AG04449 (cell line): ENCODE measurements around the gene RASL10A.

ENCODE experiments used
- CTCF ChIA-PET: fragments of 350-600 bp; formaldehyde crosslinking; extraction: SDS; loops from one replicate; lab custom pipeline; 2021; ENCODE audit warnings: antibody characterized with exemption; lab: Yijun Ruan, JAX
- POLR2A ChIA-PET: fragments of 400-600, 350-600 bp; formaldehyde crosslinking; extraction: SDS; loops from one replicate; lab custom pipeline; 2020; ENCODE audit warnings: antibody characterized with exemption, inconsistent platforms; lab: Yijun Ruan, JAX
- DNase-seq: peaks from one replicate; pipeline ENCODE4 v3.0.0-alpha.2; 2010; ENCODE audit warnings: low read depth, low spot score
- H3K4me3 ChIP-seq: 2 replicates; pipeline ENCODE4 v1.5.1; 2011; ENCODE audit warnings: low read depth, mild to moderate bottlenecking, control low read depth, low read length
- CTCF ChIP-seq: IDR thresholded peaks from one replicate; pipeline ENCODE4 v1.5.1; 2011; ENCODE audit warnings: mild to moderate bottlenecking, moderate library complexity, low read length, control low read depth, inconsistent platforms; ENCODE audit not compliant: insufficient read depth; ENCODE audit errors: missing control alignments

RASL10A gene

DNA sequence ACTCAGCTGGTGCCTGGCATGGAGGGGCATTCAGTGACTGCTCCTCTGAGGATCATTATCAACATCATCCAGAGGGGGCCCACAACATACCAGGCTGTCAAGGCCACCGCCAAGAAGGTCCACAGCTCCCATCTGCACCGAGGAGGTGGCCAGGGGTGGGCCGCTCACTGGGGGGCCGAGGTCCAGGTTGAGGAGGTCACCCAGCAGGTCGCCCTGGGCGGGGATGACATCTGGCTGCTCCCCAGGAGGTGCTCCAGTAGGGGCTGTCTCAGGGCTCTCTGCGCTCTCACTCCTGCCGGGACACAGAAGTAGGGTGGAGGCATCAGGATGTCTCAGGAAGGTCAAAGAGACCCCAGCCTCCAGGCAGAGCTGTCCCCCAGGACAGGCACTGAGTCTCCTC lies 25.1 kb upstream of the RASL10A start:
- no peak overlapping the region for H3K4me3 ChIP-seq
- no peak for TF ChIP-seq CTCF
- POLR2A ChIA-PET, result no interaction called here
- no peak for DNase-seq
- CTCF ChIA-PET, result no interaction called here

DNA sequence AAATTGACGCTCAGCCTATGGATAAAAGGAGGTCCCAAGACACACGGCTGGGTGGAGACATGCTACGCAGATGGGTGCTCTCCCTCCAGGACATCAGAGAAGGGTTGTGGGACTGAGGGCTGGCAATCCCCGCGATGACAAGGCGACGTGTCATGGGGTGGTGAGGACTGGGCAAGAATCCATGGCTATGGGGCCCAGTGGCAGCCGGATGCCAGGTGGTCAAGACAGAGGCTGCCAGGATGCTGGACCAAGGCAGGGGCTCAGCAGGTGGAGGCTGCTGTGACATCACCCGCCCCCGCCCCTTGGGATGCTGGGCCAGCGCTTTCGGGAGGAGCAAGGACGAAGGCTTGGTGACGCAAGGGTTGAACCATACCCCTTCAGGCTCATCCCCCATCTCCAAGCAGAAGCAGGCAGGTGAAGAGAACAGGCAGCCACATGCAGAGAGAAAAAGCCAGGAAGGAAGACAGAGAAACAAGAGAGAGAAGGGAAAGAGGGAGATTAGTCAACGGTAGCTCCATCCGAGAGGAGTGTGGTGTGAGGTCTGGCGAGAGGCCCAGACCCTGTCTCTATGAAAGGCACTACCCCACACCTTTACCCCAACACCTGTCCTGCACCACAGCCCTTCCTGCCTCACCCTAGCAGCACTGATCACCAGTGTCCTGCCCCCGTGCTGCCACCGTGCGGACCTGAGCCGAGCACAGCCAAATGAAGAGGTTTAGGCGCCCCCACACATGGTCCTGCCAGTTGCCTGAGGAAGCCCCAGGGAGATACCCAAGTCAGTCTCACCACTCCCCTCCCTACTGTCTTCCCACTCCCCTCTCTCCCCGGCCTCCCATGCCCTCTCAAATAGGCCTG lies 24.1 kb upstream of the RASL10A start:
- TF ChIP-seq CTCF, result no peak
- ChIA-PET POLR2A (no interaction called here), CTCF (no interaction called here)
- no peak for DNase-seq
- H3K4me3 ChIP-seq, result no peak overlapping the region

GRCh38 chr22:29338398-29338797 lies 22.9 kb upstream of the RASL10A start:
- no peak for DNase-seq
- H3K4me3 ChIP-seq, result no peak overlapping the region
- ChIA-PET POLR2A (no interaction called here), CTCF (no interaction called here)
- TF ChIP-seq CTCF, result no peak

- no peak for TF ChIP-seq CTCF
- H3K4me3 ChIP-seq, result no peak overlapping the region
- ChIA-PET CTCF (interaction anchor here (1.7 kb wide), 1 partner anchor 32 kb away, joined by 4 read pairs; the partner anchor contains the start of gene GAS2L1), POLR2A (no interaction called here)
- no peak for DNase-seq
These were observed 22.3 kb upstream of the RASL10A start for GRCh38 chr22:29337631-29338284.

DNA sequence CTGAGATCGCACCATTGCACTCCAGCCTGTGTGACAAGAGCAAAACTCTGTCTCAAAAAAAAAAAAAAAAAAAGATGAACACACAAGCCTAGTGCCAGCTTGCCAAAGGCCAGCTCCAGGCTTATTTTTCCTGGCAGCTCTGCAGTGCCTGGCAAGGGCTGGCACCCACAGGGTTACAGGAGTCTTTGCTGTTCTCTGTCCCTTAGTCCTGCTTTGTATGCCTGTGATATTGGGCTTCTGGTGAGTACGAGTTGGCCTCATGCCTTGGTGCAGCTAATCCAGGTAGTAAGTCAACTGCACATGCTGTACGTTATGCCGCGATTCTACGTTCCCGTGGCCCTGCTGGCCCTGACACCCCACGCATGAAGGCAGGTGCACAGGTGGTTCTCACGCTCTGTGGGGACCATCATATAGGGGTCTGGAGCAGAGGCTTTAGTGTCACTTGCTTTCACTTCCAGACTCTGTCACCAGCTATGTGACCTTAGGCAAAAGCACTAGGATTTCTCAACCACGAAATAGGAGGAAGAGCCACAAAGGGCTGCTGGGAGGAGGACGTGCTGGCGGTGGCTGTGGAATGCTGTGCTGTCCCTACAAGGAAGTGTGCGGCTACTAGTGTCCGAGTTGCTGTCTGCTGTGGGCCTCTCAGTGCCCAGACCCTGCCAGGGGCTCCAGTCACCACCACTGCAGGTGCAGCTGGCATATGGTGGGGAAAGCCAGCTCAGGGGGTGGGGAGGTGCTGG lies 21.4 kb upstream of the RASL10A start:
- POLR2A ChIA-PET, result no interaction called here
- no peak for TF ChIP-seq CTCF
- no peak overlapping the region for H3K4me3 ChIP-seq
- CTCF ChIA-PET, result interaction anchor here (1.7 kb wide), 1 partner anchor 31 kb away, joined by 4 read pairs; the partner anchor contains the start of gene GAS2L1
- DNase-seq, result no peak

- no peak for TF ChIP-seq CTCF
- no peak for DNase-seq
- ChIA-PET CTCF (no interaction called here), POLR2A (no interaction called here)
- H3K4me3 ChIP-seq, result no peak overlapping the region
These were observed 20.2 kb upstream of the RASL10A start for GRCh38 chr22:29335656-29336055.
